GM18858 (cell line): ENCODE data around the gene ITPR3.

ENCODE experiments used
- ATAC-seq: cut with Tn5 transposase; IDR thresholded peaks from one replicate; pipeline ENCODE4 v1.9.1; 2021; ENCODE audit not compliant: unreplicated experiment

Gene ITPR3

GRCh38 chr6:33664506-33665057 is 43.5 kb downstream of the ITPR3 start:
- no peak for ATAC-seq

DNA sequence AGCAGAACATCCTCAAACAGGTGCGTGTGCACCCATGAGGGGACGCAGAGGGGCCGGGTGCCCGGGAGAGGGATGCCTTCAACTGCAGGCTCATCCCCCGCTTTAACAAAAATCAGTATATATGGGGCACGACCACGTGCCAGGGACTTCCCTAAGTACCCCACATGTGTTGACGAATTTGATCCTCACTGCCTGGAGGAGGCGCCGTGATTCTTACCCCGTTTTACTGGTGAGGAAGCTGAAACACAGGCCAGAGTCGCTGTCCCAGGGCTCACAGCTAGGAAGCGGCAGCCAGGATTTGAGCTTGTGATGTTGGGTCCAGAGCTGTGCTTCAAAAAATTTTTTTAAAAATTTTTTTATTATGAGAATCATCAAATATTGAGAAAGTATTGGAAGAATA is 44.8 kb downstream of the ITPR3 start:
- ATAC-seq = no peak

DNA sequence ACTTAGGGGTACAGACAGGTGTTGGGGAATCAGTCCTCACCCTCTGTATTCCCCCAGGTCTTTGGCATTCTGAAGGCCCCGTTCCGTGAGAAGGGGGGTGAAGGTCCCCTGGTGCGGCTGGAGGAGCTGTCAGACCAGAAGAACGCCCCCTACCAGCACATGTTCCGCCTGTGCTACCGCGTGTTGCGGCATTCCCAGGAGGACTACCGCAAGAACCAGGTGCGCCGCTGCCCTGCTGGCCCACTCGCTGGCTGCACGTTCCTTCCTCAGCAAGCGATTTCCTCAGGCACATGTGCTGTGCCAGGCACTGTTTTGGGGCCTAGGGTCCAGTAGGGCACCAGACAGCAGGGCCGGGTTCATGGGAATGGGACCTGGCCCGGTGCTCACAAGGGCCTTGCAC is 46.0 kb downstream of the ITPR3 start:
- ATAC-seq = no peak

DNA sequence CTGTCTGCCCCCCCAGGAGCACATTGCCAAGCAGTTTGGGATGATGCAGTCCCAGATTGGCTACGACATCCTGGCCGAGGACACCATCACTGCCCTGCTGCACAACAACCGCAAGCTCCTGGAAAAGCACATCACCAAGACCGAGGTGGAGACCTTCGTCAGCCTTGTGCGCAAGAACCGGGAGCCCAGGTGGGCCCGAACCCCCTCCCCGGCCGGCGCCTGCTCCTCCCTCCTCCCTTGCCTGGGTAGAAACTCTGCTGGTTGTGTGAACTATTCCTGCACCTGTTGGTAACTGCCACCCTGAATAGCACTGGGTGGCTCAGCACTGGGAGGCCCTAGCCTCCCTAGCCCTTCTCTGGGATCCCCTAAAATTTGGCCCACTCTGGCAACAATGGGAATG is 46.7 kb downstream of the ITPR3 start:
- ATAC-seq = no peak

GRCh38 chr6:33668328-33668727 is 47.2 kb downstream of the ITPR3 start:
- no peak for ATAC-seq

DNA sequence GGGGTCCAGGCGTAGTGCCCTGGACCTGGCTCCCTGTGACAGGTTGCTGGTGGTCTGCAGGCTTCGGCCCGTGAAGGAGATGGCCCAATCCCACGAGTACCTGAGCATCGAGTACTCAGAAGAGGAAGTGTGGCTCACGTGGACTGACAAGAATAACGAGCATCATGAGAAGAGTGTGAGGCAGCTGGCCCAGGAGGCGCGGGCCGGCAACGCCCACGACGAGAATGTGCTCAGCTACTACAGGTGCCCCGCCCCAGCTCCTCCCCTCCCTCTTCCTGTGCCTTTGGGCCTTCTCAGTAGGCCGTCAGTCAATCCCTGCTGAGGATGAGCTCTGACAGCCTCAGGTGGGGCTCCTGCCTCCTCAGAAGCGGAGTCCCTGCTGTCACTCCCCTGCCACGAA is 47.8 kb downstream of the ITPR3 start:
- ATAC-seq = no peak

DNA sequence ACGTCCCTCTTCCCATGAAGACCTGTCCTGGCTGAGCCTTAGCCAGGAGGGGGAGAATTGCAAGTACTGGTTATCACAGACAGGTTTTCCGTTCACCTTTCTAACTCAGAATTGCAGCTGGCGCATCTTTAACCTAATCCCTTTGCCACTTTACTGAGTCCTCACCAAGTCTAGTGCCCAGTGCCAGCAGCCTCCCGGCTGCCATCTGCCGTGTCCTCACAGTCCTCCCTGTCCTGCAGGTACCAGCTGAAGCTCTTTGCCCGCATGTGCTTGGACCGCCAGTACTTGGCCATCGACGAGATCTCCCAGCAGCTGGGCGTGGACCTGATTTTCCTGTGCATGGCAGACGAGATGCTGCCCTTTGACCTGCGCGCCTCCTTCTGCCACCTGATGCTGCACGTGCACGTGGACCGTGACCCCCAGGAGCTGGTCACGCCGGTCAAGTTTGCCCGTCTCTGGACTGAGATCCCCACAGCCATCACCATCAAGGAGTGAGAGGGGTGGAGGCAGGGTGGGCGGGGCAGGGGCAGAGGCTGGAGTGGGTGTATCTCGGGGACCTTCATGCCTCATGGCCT is 49.1 kb downstream of the ITPR3 start:
- ATAC-seq = no peak

- ATAC-seq = no peak
Observed at GRCh38 chr6:33670971-33671743, 50.0 kb downstream of the ITPR3 start.

DNA sequence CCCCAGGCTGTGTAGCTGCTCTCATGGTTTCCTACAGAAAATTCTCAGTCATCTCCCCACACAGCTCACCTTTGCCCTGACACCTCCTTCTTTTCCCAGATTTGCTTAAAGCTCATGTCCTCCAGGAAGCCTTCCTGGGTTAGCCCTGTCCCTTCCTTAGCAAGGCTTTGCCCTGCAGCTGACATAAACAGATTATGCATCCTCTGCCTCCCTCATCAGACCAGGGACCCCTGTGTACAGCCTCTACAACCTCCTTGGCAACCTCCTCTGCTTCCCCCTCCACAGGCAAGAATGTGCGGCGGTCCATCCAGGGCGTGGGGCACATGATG is 50.6 kb downstream of the ITPR3 start:
- no peak for ATAC-seq

- ATAC-seq = no peak
Observed at GRCh38 chr6:33672808-33673207, 51.7 kb downstream of the ITPR3 start.

DNA sequence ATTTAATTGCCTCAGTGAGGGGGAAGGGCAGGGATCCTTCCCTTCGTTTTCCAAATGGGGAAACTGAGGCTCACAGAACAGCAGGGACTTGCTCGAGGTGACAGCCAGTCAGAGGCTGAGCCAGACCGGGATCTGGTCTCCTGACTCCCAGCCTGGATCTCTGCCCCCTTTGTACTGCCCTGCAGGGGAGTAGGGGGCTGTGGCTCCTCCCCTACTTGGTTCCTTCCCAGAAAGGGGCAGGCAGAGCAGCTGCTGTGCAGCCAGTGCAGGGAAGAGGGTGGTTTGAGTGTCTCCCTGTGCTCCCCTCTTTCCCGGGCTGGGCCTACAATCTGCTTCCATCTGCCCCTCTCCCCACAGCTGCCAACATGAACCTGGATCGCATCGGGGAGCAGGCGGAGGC is 52.7 kb downstream of the ITPR3 start:
- no peak for ATAC-seq

GRCh38 chr6:33675968-33676367 is 54.8 kb downstream of the ITPR3 start:
- ATAC-seq = no peak

GRCh38 chr6:33676416-33677142 is 55.5 kb downstream of the ITPR3 start:
- no peak for ATAC-seq

DNA sequence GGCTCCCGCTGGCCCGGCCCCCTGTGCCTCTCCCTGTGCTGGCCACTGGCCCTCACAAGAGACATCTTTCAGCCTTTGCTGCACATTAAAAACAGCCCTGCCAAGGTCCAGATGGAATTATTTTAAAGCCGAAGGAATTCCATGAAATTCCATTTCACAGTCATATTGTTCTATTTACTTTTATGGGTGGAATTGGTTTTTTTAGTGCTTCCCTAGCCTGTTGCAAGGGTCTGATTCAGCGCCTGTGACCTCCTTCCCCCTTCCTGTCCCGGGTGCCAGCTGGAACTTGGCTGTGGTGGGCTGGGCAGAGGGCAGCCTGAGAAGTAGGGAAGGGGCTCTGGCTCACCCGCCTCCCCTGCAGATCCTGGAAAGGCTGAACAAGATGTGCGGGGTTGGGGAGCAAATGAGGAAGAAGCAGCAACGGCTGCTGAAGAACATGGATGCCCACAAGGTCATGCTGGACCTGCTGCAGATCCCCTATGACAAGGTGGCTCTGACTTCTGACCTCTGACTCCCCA is 56.1 kb downstream of the ITPR3 start:
- ATAC-seq = no peak

DNA sequence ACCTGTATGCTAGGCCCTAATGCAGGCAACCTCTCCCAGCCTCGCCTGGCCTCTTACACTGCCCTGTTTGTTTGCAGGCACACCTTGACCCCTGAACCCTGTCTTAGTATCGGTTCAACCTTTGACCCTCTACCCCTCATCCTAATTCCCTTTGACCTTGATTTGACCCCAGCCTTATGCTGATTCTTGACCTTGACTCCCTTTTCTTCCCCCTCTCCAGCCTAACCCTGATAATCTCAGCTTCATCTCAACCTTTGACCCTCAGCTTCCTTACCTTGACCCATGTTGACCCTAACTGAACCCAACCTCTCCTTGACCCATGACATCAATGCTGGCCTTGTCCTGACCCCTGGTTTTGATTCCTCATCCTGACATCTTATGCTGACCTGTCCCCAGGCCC is 56.6 kb downstream of the ITPR3 start:
- no peak for ATAC-seq

DNA sequence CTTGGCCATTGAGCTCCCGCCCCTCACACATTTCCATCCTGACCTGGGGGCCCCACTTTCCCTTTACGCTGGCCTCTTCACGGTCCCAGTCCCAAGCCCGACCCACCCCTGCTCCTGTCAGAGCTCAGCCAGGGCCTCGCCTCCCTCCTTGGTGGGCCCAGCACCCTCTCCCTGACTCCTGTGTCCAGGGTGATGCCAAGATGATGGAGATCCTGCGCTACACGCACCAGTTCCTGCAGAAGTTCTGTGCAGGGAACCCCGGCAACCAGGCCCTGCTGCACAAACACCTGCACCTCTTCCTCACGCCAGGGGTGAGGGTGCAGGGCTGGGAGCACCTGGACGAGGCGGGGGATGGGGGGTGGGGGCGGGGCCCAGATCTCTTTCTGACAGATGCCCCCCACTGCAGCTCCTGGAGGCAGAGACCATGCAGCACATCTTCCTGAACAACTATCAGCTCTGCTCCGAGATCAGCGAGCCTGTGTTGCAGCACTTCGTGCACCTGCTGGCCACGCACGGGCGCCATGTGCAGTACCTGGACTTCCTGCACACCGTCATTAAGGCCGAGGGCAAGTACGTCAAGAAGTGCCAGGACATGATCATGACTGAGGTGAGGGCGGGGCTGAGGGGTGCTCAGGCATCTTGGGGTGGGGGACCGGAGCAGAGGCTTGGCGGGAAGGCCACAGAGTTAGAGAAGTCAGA is 57.3 kb downstream of the ITPR3 start:
- no peak for ATAC-seq

DNA sequence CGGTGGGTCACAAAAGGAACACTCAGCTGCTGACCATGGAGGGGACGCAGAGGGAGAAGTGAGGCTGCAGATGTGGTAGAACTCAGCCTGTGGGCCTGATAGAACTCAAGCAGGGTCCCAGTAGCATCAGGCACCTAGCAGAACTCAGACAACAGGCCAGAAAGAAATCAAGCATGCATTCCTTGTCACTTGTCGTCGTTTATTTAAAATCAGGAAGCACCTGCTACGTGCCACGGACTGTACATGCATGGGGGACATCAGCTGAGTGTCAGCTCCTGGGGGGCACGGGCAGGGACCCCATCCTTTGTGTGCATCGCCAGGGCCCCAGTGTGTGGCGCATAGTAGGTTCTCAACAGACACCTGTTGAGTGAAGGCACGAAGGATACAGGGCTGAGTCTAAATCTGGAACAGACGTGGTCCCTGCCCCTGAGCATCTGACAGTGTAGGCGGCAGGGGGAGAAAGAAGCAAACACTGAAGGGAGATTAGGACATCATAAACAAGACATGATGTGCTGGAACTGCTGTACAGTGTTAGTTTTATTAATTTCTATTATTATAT is 57.9 kb downstream of the ITPR3 start:
- ATAC-seq = no peak

DNA sequence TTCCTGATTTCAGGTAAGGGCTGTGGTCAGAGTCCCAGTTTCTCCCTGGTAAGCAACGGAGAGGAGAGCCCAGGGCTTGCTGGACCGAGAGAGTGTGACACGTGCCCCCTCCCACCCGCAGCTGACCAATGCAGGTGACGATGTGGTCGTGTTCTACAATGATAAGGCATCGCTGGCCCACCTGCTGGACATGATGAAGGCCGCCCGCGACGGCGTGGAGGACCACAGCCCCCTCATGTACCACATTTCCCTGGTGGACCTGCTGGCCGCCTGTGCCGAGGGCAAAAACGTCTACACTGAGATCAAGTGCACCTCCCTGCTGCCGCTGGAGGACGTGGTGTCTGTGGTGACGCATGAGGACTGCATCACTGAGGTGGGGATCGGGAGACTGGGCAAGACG is 58.6 kb downstream of the ITPR3 start:
- no peak for ATAC-seq

GRCh38 chr6:33682341-33682740 is 61.2 kb downstream of the ITPR3 start:
- no peak for ATAC-seq

DNA sequence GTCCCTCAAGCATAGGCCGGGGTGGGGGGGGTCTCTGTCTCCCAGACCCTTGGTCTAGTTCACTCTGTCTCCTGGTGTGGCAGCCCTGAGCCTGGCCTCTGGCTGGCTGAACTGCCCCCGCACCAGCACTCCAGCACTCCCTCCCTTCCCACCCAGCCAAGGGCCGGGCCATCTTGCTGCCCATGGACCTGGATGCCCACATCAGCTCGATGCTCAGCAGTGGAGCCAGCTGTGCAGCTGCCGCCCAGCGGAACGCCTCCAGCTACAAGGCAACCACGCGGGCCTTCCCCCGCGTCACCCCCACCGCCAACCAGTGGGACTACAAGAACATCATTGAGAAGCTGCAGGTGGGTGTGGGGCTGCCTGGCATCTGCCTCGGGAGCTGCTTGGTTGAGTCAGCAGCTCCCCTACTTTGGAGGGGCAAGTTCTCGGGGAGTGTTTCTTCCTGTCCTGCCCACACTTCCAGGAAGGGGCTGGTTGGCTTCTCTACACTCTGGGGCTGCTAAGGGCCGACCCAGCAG is 62.0 kb downstream of the ITPR3 start:
- no peak for ATAC-seq
